Esophagus muscularis mucosa (tissue), 3 donors: ENCODE measurements around the gene MAGI2.

Experiments
- EP300 ChIP-seq: sonication (generic); formaldehyde crosslinking; IDR thresholded peaks from one replicate; pipeline ENCODE4 v1.6.1; 2017; ENCODE audit warnings: antibody characterized with exemption
- TF ChIP-seq, protein P1 (sequence below), 3 experiments: fragments of 200-600 bp in 2 of 3; fragments of 450-650 bp in 1 of 3; sonication (generic) in 2 of 3; IDR thresholded peaks; one replicate each; pipeline ENCODE4 v1.5.1; 2017 to 2019; ENCODE audit warnings: antibody characterized with exemption in 3 of 3, mild to moderate bottlenecking in 2 of 3, moderate library complexity in 1 of 3

DNA sequence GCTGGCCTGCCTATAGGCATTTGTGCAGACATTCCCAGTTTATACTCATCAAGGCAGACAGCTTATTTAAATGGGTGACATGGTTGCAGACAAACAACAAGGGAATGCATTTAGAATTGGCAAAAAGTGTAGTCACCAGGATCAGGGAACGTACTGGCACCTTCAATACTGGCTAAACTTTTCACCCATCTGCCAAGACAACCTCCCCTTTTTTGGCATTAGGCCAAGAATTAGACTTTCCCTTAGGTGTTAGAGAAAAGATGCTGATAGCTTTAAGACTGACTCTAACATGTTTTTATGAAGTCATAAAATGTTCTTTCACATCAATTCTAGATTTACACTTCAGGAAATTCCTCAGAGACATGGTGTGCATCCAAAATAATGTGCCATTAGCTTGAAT lies 1289.0 kb downstream of the MAGI2 start:
- TF ChIP-seq, protein P1, sequence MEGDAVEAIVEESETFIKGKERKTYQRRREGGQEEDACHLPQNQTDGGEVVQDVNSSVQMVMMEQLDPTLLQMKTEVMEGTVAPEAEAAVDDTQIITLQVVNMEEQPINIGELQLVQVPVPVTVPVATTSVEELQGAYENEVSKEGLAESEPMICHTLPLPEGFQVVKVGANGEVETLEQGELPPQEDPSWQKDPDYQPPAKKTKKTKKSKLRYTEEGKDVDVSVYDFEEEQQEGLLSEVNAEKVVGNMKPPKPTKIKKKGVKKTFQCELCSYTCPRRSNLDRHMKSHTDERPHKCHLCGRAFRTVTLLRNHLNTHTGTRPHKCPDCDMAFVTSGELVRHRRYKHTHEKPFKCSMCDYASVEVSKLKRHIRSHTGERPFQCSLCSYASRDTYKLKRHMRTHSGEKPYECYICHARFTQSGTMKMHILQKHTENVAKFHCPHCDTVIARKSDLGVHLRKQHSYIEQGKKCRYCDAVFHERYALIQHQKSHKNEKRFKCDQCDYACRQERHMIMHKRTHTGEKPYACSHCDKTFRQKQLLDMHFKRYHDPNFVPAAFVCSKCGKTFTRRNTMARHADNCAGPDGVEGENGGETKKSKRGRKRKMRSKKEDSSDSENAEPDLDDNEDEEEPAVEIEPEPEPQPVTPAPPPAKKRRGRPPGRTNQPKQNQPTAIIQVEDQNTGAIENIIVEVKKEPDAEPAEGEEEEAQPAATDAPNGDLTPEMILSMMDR (IDR thresholded peaks at IDR 0.05) = no peak
- no peak for TF ChIP-seq EP300
